Caco-2 (cell line): ENCODE results near the gene NDP. TPM values are rescaled to one million over a fixed set of nuclear protein-coding genes. Genes with fewer than 3 reads are reported as not detected.
A peak's percentile ranks its signal among the peaks of the same experiment; 100 is the strongest.

Source experiments
- BruUV-seq: library from RNA; stranded (reverse); fragments of 400-500 nt; replicated peaks from 2 replicates; lab custom pipeline; 2021; lab: Mats Ljungman, UMichigan
- CTCF ChIA-PET: fragments of 300-600 bp; sonication (Branson Sonifier 250); formaldehyde crosslinking; loops from one replicate; lab custom pipeline; 2022; ENCODE audit warnings: antibody characterized with exemption; lab: Charles Lee
- POLR2A ChIA-PET: fragments of 300-600 bp; sonication (Branson Sonifier 250); formaldehyde crosslinking; loops from one replicate; lab custom pipeline; 2022; ENCODE audit warnings: antibody characterized with exemption; lab: Charles Lee
- DNase-seq, 2 experiments: peaks; one replicate each; pipeline versions ENCODE4 v3.0.0 to v3.0.0-alpha.2; 2020 to 2022
- H3K27me3 ChIP-seq: replicated peaks from 2 replicates; pipeline ENCODE4 v1.6.0; 2011; ENCODE audit warnings: low read length; ENCODE audit not compliant: control insufficient read depth, insufficient read depth
- H3K36me3 ChIP-seq: 2 replicates; pipeline ENCODE4 v1.5.1; 2011; ENCODE audit warnings: low read length; ENCODE audit not compliant: control insufficient read depth, insufficient read depth
- H3K4me1 ChIP-seq: fragments of 250-450 bp; sonication (Bioruptor Pico); 2 replicates; pipeline ENCODE4 v1.5.1; 2020; ENCODE audit warnings: mild to moderate bottlenecking
- H3K4me3 ChIP-seq: 2 replicates; pipeline ENCODE4 v1.5.1; 2011; ENCODE audit warnings: low read depth, mild to moderate bottlenecking, control low read depth, low read length
- H3K9me3 ChIP-seq: fragments of 250-450 bp; sonication (Bioruptor Pico); 2 replicates; pipeline ENCODE4 v1.5.1; 2020; ENCODE audit warnings: mild to moderate bottlenecking, moderate library complexity
- H3K27ac Mint-ChIP-seq: one replicate; pipeline ENCODE4 v1.8.0; 2022; ENCODE audit warnings: mixed read lengths; ENCODE audit not compliant: unreplicated experiment
- H3K27me3 Mint-ChIP-seq: one replicate; pipeline ENCODE4 v1.8.0; 2022; ENCODE audit warnings: mixed read lengths; ENCODE audit not compliant: insufficient read depth, unreplicated experiment
- H3K36me3 Mint-ChIP-seq: one replicate; pipeline ENCODE4 v1.8.0; 2022; ENCODE audit warnings: mild to moderate bottlenecking, mixed read lengths; ENCODE audit not compliant: insufficient read depth, unreplicated experiment
- H3K4me1 Mint-ChIP-seq: one replicate; pipeline ENCODE4 v1.8.0; 2022; ENCODE audit warnings: low read depth, mixed read lengths; ENCODE audit not compliant: unreplicated experiment
- H3K4me3 Mint-ChIP-seq: one replicate; pipeline ENCODE4 v1.8.0; 2022; ENCODE audit warnings: mild to moderate bottlenecking, moderate library complexity, mixed read lengths; ENCODE audit not compliant: unreplicated experiment
- H3K9me3 Mint-ChIP-seq: one replicate; pipeline ENCODE4 v1.8.0; 2022; ENCODE audit warnings: mixed read lengths; ENCODE audit not compliant: unreplicated experiment
- intact Hi-C: fragments of 100-400 bp; cut with micrococcal nuclease; formaldehyde crosslinking; loops from one replicate; pipeline ENCODE4 v1.10.0; 2022; ENCODE audit not compliant: unreplicated experiment
- total RNA-seq: library from RNA; stranded (reverse); gene quantifications from 2 replicates; pipeline ENCODE4 v1.2.3, GENCODE V29; 2022
- TF ChIP-seq, protein P1 (sequence below), 2 experiments: fragments of 200-600 bp in 1 of 2; IDR thresholded peaks; 1 replicate in 1 of 2; 2 replicates in 1 of 2; pipeline versions ENCODE4 v1.5.1 to v1.8.0; 2011 to 2022; ENCODE audit warnings: antibody characterized with exemption in 1 of 2, control low read depth in 1 of 2, inconsistent platforms in 1 of 2, low read depth in 1 of 2, low read length in 1 of 2, mild to moderate bottlenecking in 1 of 2, moderate library complexity in 1 of 2; ENCODE audit not compliant: insufficient read depth in 1 of 2, severe bottlenecking in 1 of 2, unreplicated experiment in 1 of 2

NDP gene
- total RNA-seq, 1 experiment from 2014 or later, result 0.48 TPM

DNA sequence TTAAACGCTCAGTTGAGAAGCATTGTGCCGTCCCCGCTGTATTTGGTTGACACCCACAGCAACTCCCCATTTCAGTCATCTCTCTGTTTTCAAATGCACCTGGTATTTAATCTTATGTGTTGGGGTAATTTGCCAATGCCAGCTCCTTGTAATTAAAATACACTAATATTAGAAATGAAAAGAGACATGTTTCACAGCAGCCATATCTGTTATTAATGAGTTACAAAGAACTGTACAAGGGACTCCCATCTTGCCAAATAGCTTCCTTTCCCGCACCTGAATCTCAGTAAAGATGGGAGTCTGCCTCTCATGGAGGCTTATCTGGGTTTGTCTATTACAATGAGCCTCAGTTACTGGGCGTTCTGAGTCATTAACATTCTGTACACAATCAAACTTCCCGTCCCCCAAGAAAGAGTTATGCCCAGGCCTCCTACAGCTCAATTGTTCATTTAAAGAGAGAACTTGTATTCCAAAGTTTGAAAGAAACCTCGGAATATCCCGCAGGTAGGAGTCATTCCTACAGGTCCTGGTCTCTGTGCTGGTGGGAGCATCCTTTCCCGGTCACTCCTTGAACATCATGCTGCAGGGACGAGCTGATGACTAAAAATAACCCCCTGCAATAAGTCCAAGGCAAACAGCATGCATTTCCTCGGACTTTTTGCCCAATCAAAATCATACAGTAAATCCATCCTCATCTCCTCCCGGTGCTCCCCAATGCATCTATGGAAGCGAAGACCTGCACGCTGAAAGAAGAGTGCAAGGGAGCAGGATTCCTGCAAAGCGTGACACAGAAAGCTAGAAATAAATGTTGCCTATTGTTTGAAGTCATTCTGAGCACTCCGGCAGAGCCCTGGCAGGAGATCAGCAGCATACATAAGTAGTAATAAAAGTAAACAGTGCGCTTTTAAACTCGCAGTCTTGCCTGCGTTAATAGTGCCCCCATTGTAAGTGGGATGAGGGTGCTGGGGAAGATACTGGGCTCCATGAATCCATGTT is 926 bp downstream of the NDP start:
- H3K9me3 Mint-ChIP-seq, result no peaks in the 10 kb centered on the region
- BruUV-seq, result no TSS peak
- ChIA-PET POLR2A (no interaction called here), CTCF (interaction anchor here (0.6 kb wide), 2 partner anchors 14 to 22 kb away, joined by 4 to 5 read pairs; no protein-coding TSS in a partner anchor)
- intact Hi-C loops, result loop anchor here (5.0 kb wide), 1 partner anchor 45 kb away; no protein-coding TSS in a partner anchor
- peaks cover 11% of the 10 kb centered on the region for H3K36me3 Mint-ChIP-seq
- H3K27ac Mint-ChIP-seq, result no peak overlapping the region
- H3K4me1 ChIP-seq, result no peaks in the 10 kb centered on the region
- no peak for DNase-seq
- no peak overlapping the region; the same call in 1 of the 2 replicates for H3K4me3 ChIP-seq
- TF ChIP-seq, protein P1, sequence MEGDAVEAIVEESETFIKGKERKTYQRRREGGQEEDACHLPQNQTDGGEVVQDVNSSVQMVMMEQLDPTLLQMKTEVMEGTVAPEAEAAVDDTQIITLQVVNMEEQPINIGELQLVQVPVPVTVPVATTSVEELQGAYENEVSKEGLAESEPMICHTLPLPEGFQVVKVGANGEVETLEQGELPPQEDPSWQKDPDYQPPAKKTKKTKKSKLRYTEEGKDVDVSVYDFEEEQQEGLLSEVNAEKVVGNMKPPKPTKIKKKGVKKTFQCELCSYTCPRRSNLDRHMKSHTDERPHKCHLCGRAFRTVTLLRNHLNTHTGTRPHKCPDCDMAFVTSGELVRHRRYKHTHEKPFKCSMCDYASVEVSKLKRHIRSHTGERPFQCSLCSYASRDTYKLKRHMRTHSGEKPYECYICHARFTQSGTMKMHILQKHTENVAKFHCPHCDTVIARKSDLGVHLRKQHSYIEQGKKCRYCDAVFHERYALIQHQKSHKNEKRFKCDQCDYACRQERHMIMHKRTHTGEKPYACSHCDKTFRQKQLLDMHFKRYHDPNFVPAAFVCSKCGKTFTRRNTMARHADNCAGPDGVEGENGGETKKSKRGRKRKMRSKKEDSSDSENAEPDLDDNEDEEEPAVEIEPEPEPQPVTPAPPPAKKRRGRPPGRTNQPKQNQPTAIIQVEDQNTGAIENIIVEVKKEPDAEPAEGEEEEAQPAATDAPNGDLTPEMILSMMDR (IDR thresholded peaks at IDR 0.05; ENCODE audit: insufficient read depth in 1 of 2, low read depth in 1 of 2, low read length in 1 of 2, severe bottlenecking in 1 of 2, unreplicated experiment in 1 of 2), result no peak
- H3K4me3 Mint-ChIP-seq, result peak overlapping the region; percentile 15
- H3K4me1 Mint-ChIP-seq, result peaks cover 7% of the 10 kb centered on the region
- H3K27me3 Mint-ChIP-seq, result no peaks in the 10 kb centered on the region
- no peaks in the 10 kb centered on the region for H3K36me3 ChIP-seq
- H3K9me3 ChIP-seq, result no peaks in the 10 kb centered on the region
- no peaks in the 10 kb centered on the region for H3K27me3 ChIP-seq

DNA sequence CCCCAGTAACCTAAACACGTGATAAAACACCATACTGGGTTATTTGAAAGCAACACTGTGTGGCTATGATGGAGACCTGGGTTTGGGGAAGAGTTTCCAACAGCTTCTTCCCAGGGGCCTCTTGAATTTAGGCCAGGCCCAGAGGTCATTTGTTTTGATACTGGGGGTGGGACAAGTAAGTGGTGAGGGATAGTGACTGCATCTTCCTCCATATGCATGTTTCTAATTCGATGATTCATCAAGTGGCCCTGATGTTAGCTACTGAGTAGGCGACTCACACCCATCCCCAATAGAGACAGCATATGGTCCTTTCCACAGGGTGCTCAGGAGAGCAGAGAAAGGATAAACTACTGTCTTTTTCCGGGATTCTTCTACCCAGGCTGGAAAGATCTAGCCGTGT is 2.7 kb downstream of the NDP start:
- no peaks in the 10 kb centered on the region for H3K9me3 Mint-ChIP-seq
- POLR2A ChIA-PET, result no interaction called here
- no peak overlapping the region for H3K4me3 ChIP-seq
- no peaks in the 10 kb centered on the region for H3K9me3 ChIP-seq
- no TSS peak for BruUV-seq
- H3K36me3 Mint-ChIP-seq, result peaks cover 5% of the 10 kb centered on the region
- intact Hi-C loops, result loop anchor here (5.0 kb wide), 1 partner anchor 47 kb away; no protein-coding TSS in a partner anchor
- no peaks in the 10 kb centered on the region for H3K27me3 Mint-ChIP-seq
- no peak overlapping the region for H3K4me3 Mint-ChIP-seq
- no peaks in the 10 kb centered on the region for H3K27me3 ChIP-seq
- DNase-seq, result no peak
- H3K27ac Mint-ChIP-seq, result no peak overlapping the region
- peaks cover 7% of the 10 kb centered on the region for H3K4me1 Mint-ChIP-seq
- no peaks in the 10 kb centered on the region for H3K36me3 ChIP-seq
- TF ChIP-seq, protein P1 (IDR thresholded peaks at IDR 0.05; ENCODE audit: insufficient read depth in 1 of 2, low read depth in 1 of 2, low read length in 1 of 2, severe bottlenecking in 1 of 2, unreplicated experiment in 1 of 2), result no peak
- H3K4me1 ChIP-seq, result no peaks in the 10 kb centered on the region
- CTCF ChIA-PET, result no interaction called here
